NCI-H2107 treated with DMSO at 0.1 percent for 48 hours (cell line): ENCODE results near the gene BOD1L1.
"Not testable (repeated sequence)": the region's sequence is repeated elsewhere in the genome, so short reads cannot be mapped to it uniquely, and the experiment has no call there.

Source experiments
- DNase-seq: peaks from one replicate; lab custom pipeline; 2025; ENCODE audit not compliant: unreplicated experiment; lab: John Stamatoyannopoulos, UW

The BOD1L1 gene

DNA sequence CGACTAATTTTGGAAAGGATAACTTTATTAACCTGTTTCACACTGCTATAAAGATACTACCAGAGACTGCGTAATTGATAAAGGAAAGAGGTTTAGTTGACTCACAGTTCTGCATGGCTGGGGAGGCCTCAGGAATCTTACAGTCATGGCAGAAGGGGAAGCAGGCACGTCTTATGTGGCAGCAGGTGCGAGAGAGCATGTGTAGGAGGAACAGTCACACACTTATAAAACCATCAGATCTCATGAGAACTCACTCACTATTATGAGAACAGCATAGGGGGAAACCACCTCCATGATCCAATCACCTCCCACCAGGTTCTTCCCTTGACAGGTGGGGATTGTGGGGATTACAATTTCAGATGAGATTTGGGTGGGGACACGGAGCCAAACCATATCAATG, 67.4 kb downstream of the BOD1L1 start:
- not testable (repeated sequence) for DNase-seq

DNA sequence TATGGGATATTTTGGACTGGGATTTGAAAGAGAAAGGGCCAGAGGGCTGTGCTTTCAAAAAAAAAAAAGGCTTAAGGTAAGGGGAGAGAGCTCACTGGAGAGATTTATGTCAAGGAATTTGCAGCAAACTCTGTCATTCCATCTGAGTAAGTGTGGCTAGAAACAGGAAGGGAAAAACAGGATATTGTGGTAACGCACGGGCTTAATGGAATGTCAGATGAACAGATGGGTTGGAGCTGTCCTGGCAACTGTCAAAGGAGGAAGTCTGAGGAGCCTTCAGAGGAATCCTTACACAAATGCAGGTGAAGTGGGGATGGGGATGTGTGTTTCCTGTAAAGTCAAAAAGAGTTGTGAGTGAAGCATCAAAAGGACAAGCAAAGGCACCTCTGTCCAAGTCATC, 68.1 kb downstream of the BOD1L1 start:
- no peak for DNase-seq

DNA sequence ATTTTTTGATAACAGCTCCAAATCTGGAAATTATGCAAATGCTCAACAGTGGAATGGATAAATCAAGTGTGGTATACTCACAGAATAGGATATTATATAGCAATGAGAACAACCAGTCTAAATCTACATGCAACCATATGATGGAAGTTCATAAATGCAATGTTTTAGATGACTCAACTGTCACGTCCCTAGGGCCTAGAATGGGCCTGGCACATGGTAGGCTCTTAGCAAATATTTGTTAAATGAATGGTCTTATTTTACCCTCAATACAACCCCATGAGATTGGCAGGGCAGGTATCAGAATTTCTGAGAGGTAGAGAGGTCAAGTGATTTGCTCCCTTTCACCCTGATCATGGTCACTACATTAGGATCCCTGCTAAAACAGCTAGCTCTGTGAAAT, 68.6 kb downstream of the BOD1L1 start:
- no peak for DNase-seq

DNA sequence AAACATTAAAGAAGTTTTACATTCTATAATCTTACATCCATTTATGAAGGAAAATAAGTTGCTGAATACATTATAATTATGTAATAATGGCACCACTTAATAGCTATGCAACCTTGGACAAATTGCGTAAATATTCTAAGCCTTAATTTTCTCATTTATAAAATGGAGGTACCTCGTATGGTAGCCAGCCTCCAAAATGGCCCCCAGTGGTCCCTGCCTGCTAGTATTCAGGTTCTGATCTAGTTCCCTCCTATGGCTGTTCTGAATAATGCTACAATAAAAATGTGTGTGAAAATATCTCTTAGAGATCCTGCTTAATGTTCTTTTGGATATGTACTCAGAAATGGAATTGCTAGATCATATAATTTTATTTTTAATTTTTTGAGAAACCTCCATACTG, 72.2 kb downstream of the BOD1L1 start:
- DNase-seq: no peak

DNA sequence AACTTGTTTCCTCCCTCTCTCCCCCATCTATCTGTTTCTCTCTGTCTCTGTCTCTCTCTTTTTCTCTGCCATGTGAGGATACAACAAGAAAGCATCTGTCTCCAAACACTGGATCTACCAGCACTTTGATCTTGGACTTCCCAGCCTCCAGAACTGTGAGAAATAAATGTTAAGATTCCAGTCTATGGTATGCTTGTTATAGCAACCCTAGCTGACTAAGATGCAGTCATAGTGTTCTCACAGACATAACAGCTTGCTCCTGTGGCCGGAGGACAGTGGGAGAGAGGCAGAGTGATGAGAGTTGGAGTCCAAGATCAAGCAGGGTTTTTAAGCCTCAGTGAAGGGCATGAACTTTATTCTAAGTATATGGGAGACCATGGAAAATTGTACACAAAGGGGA, 74.4 kb downstream of the BOD1L1 start:
- DNase-seq: no peak

DNA sequence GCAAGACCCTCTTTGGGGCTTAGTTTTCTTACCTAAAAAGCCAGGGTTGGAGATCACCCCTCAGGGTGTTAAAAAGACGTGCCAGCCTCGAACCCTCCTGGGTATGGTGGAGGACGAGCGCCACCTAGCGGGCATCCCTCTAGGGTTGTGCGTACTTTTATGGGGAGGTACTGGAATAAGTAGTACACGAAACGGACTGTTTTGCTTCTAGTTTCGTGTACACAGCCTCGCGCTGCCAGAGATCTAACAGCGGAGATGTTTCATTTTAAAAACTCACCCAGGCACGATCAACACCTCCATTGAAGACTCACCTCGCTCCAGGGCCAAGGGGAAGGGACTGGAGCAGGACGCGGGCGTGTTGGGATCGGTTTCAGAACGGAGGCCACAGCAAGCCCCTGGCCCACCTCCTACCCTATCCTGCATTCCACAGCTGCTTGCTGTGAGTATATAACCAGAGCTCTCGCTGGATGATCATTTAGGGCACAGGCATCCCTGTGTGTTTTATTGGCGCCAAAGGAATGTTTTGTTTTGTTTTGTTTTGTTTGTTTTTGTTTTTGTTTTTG, 78.5 kb downstream of the BOD1L1 start:
- DNase-seq: peak; percentile 31

DNA sequence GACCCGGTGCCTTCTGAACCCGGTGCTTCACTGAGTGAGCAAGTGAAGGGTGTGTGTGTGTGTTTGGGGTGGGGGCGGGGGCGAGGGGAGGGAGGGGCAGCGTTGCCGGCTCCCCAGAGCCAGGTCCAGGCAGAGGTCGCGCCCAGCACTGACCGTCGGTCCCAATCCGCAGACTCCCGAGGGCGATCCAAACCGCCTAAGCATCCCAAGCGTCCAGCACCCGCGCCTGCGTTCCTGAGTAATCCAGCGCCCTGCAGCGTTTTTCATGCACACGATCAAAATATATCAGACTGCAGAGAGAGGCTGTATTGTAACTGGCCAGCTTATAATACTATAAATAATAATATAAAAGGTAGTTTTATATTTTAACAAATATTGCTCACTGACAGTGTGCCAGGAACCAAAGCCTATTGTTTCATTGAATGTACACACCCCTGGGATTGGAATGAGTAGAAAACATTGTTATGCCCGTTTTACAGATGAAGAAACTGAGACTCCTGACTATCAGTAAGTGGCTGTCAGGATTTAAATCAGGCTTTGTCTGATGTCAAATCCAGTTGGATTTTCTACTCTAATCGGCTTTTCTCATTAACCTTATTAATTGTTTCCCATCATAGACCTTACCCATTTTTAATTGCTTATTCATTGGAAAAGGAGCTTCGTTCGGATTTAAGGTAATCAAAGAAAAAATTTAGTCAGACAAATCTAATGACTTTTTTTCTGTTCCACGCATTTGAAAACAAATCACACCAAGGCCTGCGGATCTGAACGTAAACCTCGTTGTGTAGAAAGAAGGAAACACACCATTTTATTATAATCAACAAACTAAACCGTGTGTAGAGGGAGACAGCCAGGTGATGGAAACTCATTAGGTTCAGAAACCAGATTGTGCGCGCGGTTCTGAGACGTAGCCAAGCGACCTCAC, 79.2 kb downstream of the BOD1L1 start:
- DNase-seq: no peak

DNA sequence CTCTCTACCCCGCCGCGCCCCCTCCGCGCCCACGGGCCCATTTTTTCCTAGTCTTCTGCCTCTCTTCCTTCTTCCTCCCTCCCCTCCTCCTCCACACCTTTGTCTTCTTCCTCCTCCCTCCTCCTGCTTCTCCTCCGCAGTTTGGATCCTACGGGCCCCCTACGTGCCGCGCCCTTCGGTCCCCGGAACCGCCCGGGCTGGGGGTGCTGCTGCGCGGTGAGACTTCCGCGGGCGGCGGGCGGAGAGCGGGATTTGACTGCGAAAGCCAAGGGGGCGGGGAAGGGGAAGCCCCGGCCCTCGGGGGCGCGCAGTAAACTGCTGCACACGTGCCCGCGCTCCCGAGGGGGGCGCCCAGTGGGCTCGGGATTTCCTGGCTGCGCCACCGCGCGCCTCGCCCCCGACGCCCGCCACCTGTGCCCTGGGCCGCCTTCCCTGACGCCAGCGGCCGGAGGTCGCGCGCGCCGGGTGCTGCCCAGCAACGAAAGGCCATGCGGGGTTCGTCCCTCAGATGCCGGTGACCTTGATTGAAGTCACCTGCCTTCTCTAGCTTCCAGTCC, 80.0 kb downstream of the BOD1L1 start:
- no peak for DNase-seq

DNA sequence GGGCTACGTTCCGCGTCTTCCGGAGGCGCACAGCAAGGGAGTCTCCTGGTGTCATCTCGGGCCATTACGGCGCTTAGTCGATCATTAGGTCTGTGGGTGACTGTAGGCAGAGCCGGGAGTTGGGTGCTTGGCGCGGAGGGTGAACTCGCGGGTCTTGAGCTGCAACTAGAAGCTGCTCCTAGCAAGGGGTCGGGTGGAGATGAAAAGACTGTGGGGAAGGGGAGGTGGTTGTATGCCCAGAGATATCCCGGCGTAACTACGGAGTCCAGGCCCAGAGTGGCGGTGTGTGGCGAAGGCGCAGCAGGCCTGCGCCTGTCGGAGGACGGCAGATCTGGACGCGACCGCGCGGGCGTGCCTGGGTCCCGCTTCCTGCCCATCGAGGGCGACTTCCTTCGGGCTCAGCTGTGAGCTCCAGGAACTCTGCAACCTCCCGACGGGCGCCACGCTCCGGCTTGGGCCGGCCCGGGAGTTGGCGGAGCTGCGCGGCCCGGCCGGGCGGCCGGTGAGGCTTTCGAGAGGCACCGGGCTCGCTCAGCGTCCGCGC, 80.5 kb downstream of the BOD1L1 start:
- no peak for DNase-seq

DNA sequence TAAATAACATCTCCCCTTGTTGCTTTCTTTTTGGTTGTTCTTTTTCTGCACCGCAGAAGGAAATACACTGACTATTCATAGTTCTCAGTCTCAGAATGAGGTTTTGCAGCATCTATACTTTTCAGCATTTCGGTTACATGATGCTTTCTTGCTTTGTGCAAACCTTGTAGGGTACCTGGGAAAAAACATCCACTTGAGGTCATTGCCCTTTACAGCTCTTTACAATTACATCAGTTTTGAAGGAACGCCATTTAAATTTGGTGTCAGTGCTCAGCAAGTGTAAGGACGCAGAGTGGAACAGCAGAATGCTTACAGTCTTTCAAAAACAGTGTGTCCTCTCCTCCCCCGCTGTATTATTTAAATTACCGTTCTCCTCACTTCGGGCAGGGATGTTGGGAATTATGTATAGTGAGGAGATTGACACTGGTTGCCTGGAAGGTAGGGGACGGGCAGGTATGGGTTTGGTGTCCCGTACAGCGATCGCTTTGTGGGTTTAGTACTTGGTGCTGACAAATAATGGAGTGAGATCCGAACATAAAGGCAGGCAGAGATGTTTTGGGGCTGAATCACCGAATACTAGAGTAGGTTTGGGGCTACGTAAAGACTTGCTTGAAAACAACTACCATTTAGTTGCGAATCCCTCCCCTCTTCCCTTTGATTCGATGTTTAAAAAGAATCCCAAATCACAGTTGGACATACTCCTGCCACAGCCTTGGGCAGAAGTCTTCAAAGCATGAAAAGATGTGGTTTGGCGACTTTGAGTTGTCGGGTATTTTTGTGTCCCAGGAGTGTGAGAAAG, 81.2 kb downstream of the BOD1L1 start:
- DNase-seq: no peak

DNA sequence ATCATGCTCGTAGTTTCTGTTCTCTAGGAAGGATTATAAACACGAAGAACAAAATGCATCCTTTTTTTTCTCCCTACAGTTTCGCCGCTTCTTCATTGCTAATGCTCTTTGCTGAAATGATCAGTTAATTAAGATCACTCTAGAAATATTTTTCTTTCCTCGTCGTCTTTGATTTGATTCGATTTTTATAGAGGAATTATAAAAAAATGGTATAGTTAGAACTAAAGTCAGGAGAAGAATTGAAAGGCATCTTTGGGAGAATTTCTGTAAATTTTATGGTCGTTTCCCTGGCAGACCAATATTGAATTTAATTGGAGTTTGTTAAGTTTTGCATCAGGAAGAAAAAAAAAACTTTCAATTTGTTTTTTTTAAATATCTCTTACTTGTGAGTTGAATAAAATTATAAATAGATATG, 82.1 kb downstream of the BOD1L1 start:
- no peak for DNase-seq

DNA sequence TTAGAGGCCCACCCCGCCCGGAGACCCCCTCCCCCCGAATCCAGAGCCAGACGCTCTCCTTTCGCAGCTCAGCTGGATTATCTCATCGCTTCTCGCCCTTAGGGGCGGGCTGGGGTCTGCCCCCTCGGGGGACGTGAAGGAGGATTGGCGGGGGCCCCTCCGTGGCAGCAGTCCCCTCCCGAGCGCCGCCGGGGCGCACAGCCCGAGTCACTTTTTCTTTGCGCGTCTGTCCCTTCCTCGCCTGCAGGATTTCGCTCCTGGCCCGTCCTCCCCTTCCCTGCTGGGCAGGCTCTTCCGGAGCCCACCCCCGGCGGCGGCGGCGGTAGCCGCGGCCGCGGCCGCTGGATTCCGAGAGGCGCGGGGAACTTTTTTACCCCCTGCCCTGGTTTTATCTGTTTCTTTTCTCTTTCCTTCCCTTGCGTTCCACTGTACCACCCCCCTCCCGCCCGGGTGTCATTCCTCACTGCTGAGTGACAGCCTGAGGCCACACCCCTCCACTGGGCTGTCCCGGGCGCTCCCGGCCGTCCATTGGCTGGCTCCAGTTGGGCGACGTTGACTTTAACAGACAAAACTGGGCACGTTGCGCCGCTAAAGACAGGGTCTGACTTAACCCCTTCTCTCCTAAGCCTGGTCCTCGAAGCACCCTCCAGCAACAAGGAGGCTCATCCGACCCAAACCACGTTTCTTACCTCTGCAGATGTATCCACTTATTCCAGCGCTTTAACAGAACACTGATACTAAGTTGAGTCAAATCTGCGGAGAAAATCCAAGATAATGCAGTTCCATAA, 82.7 kb downstream of the BOD1L1 start:
- no peak for DNase-seq

DNA sequence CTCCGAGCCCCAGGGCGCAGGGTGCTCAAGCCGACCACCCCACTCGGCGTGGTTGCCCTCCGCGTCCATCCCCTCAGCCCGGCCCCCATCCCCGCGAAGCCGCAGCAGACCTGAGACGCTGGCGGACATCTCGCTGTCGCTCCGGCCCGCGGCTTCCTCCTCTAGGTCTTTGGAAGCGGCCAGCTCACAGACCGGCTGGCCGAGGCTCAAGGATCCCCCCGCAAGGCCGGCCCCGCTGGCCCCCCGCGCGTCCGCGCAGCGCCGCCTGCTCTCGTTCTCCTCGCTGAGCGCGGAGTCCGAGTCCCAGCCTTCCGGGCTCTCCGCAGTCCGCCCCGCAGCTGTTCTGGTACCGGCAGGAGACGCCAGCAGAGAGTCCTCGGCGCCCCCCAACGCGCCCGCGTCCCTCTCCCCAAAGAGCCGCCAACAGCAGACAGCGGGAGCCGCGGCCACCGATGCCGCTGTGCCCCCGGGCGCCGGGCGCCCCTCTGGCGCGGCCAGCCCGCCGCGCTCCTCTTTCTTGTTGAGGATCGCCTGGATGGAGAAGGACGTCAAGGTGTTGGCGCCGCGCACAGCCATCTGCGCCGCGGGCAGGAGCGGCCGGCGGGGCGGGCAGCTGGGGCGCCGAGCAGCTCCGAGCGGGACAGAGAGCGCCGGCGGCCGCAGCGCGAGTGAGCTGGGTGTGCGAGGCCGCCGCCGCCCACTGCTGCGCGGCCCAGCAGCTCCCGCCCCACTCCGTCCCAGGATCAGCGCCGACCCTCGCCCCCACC, 83.5 kb downstream of the BOD1L1 start, which contains the start of gene NKX3-2:
Gene NKX3-2, minus strand, starts transcription at position 670 of the 767 bp plus-strand sequence. Its CDS starts 94 bp downstream, at position 576.
- DNase-seq: no peak

DNA sequence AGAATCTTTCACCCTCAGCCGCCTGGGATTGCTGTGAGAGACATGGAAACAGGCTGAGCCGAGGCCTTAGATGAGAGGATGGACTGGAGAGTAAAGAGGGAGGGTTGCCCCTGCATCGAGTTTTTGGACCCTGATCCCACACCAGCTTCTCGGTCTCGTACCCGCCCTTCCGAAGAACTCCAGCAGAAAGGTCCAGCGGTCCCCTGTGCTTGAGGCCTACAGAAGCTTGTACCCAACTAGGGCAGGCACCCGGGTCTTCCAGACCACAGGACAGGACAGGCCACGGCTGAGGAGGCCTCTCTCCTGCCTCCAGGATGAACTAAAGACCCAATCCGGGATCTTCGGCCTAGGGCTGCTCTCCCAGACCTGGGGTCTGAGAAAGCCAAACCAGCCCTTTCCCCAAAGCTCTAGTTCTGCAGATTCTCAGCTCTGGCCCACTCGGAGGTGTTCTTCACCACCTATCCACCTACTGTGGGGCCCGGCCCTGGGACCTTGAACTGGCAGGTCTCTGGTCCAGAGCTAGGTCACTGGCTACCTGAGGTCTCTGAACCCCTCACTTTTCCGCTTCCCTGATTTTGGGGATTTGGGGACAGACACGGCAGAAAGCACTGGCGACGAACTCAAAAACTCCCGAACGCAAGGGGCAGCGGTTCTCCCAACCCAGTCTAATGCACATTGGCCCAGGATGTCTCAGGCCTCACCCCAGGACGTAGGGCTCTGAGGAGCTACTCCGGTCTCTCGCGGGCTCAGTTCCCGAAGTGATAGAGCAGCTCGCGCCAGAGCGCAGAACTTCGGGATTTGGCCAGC, 84.3 kb downstream of the BOD1L1 start:
- no peak for DNase-seq

DNA sequence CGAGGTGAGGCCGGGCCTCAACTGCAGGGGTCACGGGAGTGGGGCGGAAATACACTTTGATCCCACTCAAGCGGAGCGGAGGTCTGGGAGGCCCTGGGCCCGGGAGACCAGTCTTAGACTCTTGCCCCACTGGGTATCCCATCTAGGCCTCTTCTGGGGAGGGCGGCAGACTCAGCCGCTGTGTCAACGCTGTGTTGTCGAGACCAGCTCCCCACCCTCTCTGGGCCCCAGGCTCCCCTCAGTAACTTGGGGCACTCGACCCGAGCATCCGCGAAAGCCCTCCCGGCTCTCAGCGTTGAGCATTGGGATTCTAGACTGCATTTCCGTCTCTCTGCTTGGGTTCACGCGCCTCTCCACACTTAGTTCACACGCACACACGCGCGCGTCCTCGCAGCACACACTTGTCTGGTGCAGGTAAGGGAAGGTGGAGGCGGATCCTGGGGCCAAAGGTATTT, 84.9 kb downstream of the BOD1L1 start:
- no peak for DNase-seq

DNA sequence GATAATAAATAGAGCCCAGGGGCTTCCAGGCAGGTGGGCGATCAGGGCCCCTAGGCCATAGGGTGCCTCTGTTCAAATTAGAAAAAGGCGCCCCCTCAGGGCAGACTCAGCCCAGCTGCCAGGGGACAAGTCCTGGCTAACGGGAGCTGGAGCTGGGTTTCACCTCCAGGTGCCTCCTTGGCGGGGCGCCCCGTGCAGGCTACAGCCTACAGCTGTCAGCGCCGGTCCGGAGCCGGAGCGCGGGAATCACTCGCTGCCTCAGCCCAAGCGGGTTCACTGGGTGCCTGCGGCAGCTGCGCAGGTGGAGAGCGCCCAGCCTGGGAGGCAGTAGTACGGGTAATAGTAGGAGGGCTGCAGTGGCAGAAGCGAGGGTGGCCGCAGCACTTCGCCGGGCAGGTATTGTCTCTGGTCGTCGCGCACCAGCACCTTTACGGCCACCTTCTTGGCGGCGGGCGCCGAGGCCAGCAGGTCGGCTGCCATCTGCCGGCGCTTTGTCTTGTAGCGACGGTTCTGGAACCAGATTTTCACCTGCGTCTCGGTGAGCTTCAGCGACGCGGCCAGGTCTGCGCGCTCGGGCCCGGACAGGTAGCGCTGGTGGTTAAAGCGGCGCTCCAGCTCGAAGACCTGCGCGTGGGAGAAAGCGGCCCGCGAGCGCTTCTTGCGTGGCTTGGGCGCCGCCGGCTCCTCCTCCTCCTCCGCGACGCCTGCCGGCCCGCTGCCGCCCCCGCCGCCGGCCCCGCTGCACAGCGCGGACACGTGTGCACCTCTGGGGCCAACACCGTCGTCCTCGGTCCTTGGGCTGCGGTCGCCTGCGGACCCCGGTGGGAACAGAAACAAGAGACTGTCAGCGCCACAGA, 85.6 kb downstream of the BOD1L1 start:
- no peak for DNase-seq

DNA sequence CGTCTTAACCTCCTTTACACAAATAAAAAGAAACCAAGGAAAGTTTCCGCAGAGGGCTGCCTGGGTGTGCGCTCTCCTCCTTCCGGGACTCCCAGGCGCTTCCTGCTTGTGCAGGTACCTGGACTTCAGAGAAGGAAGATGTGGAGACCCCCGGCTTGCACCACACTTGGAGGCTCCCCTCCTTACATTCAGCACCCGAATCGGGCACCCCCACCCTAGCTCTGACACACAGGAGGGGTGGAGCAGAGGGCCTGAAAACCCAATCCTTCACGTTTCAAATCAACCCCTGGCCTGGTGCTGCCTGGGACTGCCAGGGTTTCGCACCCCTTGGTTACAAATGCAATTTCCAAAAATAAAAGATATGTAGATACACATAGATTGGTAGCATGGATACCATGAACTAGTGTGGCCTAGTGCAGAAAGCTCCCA, 86.3 kb downstream of the BOD1L1 start:
- no peak for DNase-seq
